ENCODE data around the gene CYP2B6. TPM values are rescaled to one million over a fixed set of nuclear protein-coding genes. Genes with fewer than 3 reads are reported as not detected.

Gene CYP2B6
- total and polyA plus RNA-seq, 10 of the 15 experiments (the other 5 are each of a cell fraction or from before 2014, with no cell fraction given): 0.23 to 0.86 TPM; not detected in 8

- no peaks in the 10 kb centered on the region for H4K20me1 ChIP-seq (ENCODE audit: control insufficient read depth, insufficient read depth)
- no peak overlapping the region for H3K4me2 ChIP-seq (ENCODE audit: control insufficient read depth, insufficient read depth)
- no peak for FAIRE-seq
- H3K27me3 ChIP-seq (replicated peaks in 1 of 2; ENCODE audit: control insufficient read depth in 2 of 2, insufficient read depth in 2 of 2, low read length in 1 of 2): no peaks in the 10 kb centered on the region
- ChIA-PET RAD21 (ENCODE audit: unreplicated experiment) (no interaction called here), POLR2A (no interaction called here), CTCF (no interaction called here), SMC1A (ENCODE audit: uncharacterized antibody, unreplicated experiment) (no interaction called here)
- H3K4me1 ChIP-seq (ENCODE audit: control insufficient read depth, insufficient read depth, low read length): no peaks in the 10 kb centered on the region
- BruUV-seq (replicated peaks): no TSS peak
- in situ Hi-C loops (cut with MboI): no loop called here
- no peak for DNase-seq (ENCODE audit: low read depth, low spot score)
- H3K9me3 ChIP-seq (replicated peaks; ENCODE audit: control insufficient read depth, insufficient read depth, low read length): no peaks in the 10 kb centered on the region; the same call in 2 of the 3 replicates
- ATAC-seq: no peak
- H3K4me3 ChIP-seq: no peak overlapping the region
- no peak overlapping the region for H3K27ac ChIP-seq (ENCODE audit: control insufficient read depth, insufficient read depth)
- H3K9ac ChIP-seq (ENCODE audit: control insufficient read depth, insufficient read depth, low read length): no peak overlapping the region
- H3K79me2 ChIP-seq (ENCODE audit: control insufficient read depth, insufficient read depth, low read length): no peaks in the 10 kb centered on the region
- intact Hi-C loops (cut with micrococcal nuclease; ENCODE audit: unreplicated experiment): no loop called here
- H3K36me3 ChIP-seq (ENCODE audit: control insufficient read depth in 2 of 2, insufficient read depth in 2 of 2, low read length in 1 of 2): no peaks in the 10 kb centered on the region
- H2AFZ ChIP-seq (ENCODE audit: control insufficient read depth, low read depth, low read length): no peak overlapping the region
- no peak for TF ChIP-seq ZBED1 (IDR thresholded peaks at IDR 0.05; ENCODE audit: borderline replicate concordance)
- TF ChIP-seq SRF (IDR thresholded peaks at IDR 0.05; ENCODE audit: low read depth in 2 of 2, low read length in 2 of 2): no peak
- no peak for TF ChIP-seq NFYB (IDR thresholded peaks at IDR 0.05; ENCODE audit: insufficient read depth, low read depth, low read length)
- TF ChIP-seq BMI1 (IDR thresholded peaks at IDR 0.05; ENCODE audit: borderline replicate concordance): no peak
- TF ChIP-seq IRF4 (IDR thresholded peaks at IDR 0.05; ENCODE audit: low read depth, low read length): no peak
- TF ChIP-seq REST (IDR thresholded peaks at IDR 0.05; ENCODE audit: low read depth, low read length): no peak
- TF ChIP-seq ELK1 (IDR thresholded peaks at IDR 0.05; ENCODE audit: low read depth, low read length): no peak
- TF ChIP-seq CBX5 (IDR thresholded peaks at IDR 0.05; ENCODE audit: low read depth): no peak
- TF ChIP-seq USF1 (IDR thresholded peaks at IDR 0.05; ENCODE audit: borderline replicate concordance, extremely low read length, insufficient read depth, low read depth, low read length): no peak
- TF ChIP-seq CBFB (IDR thresholded peaks at IDR 0.05; ENCODE audit: low read depth): no peak
Observed at GRCh38 chr19:40960780-40961179, 30.3 kb upstream of the CYP2B6 start.
